GM12878 (cell line): ENCODE data around the gene COX19. TPM values are rescaled to one million over a fixed set of nuclear protein-coding genes. Genes with fewer than 3 reads are reported as not detected.

Experiments
- BRCA1 ChIP-seq: IDR thresholded peaks from 2 replicates; pipeline ENCODE4 v1.6.1; 2011; ENCODE audit warnings: low read depth, low read length, improper control_type of control experiment
- FOXK2 ChIP-seq: fragments of 450-650 bp; IDR thresholded peaks from 2 replicates; pipeline ENCODE4 v1.6.1; 2017; ENCODE audit warnings: mild to moderate bottlenecking, moderate library complexity
- GATAD2B ChIP-seq: fragments of 450-650 bp; conservative IDR thresholded peaks from 2 replicates; pipeline ENCODE4 v1.6.1; 2017; ENCODE audit warnings: low read depth, mild to moderate bottlenecking, moderate library complexity
- KDM1A ChIP-seq: fragments of 200-600 bp; sonication (generic); IDR thresholded peaks from 2 replicates; pipeline ENCODE4 v1.6.1; 2016; ENCODE audit warnings: borderline replicate concordance
- RAD21 ChIP-seq: IDR thresholded peaks from 2 replicates; pipeline ENCODE4 v1.6.1; 2011; ENCODE audit warnings: mild to moderate bottlenecking, low read depth, low read length, moderate library complexity; ENCODE audit not compliant: insufficient read depth
- TARDBP ChIP-seq: IDR thresholded peaks from 2 replicates; pipeline ENCODE4 v1.6.1; 2016; ENCODE audit warnings: borderline replicate concordance
- TCF7 ChIP-seq: IDR thresholded peaks from 2 replicates; pipeline ENCODE4 v1.6.1; 2014; ENCODE audit warnings: antibody characterized with exemption, borderline replicate concordance
- YBX1 ChIP-seq: fragments of 450-650 bp; IDR thresholded peaks from 2 replicates; pipeline ENCODE4 v1.6.1; 2016; ENCODE audit warnings: antibody characterized with exemption
- polyA plus RNA-seq, 11 experiments: library from polyadenylated mRNA; depleted of rRNA in 4 of 11; unstranded in 6 of 11; stranded (reverse) in 5 of 11; fragments of >200 nt; fragmentation: Nextera tagmentation in 4 of 11; fragmentation: Illumina TruSeq in 1 of 11; extraction: Ambion mirVana in 4 of 11; extraction: Trizol in 1 of 11; gene quantifications; 1 replicate in 1 of 11; 2 replicates in 10 of 11; pipeline versions ENCODE4 v1.2.1 to v1.2.3, GENCODE V29; 2011 to 2016; ENCODE audit warnings: inconsistent platforms in 2 of 11, missing spikeins in 2 of 11, low read depth in 1 of 11
- total RNA-seq, 4 experiments: library from RNA; depleted of rRNA in 3 of 4; stranded (reverse); fragments of >200 nt in 3 of 4; fragmentation: Illumina TruSeq in 1 of 4; extraction: Trizol in 1 of 4; gene quantifications; 2 replicates each; pipeline versions ENCODE4 v1.2.1 to v1.2.3, GENCODE V29; 2013 to 2021
- TF ChIP-seq, protein P1 (sequence below): fragments of 450-650 bp; formaldehyde crosslinking; IDR thresholded peaks from 2 replicates; pipeline ENCODE4 v1.5.0; 2022; ENCODE audit warnings: mild to moderate bottlenecking, missing genetic modification characterization

Gene COX19
- total and polyA plus RNA-seq, 10 of the 15 experiments (the other 5 are each of a cell fraction or from before 2014, with no cell fraction given): 3.7 to 17.9 (median 10.8) TPM

DNA sequence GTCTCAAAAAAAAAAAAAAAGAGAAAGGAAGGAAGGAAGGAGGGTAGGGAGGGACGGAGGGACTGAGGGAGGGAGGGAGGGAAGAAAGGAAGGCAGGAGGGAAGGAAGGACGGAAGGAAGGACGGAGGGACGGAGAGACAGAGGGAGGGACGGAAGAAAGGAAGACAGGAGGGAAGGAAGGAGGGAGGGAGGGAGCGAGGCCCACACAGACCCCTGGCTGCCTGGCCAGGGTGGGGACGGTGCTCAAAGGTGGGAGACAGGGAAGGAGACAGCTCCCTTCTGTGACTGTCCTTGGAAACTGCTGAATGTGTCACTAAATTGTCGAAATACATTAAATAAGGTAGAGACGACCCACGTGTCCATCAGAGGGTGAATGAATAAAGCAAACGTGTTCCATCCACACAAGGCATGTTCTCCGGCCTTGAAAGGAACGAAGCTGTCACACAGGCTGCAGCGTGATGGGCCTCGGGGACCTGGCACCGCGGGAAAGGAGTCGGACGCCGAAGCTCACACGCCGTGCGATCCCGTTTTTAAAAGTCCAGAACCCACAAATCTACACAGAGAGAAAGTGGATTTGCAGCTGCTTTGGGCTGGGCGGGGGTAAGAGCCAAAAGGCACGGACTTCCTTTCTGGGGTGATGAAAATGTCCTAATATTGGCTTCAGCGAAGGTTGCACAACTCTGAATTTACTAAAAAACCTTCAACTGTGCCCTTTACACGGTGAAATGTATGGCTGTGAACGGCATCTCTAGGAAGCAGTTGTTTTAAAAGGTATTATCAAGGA, 44.2 kb downstream of the COX19 start (continued):
- TF ChIP-seq, protein P1, sequence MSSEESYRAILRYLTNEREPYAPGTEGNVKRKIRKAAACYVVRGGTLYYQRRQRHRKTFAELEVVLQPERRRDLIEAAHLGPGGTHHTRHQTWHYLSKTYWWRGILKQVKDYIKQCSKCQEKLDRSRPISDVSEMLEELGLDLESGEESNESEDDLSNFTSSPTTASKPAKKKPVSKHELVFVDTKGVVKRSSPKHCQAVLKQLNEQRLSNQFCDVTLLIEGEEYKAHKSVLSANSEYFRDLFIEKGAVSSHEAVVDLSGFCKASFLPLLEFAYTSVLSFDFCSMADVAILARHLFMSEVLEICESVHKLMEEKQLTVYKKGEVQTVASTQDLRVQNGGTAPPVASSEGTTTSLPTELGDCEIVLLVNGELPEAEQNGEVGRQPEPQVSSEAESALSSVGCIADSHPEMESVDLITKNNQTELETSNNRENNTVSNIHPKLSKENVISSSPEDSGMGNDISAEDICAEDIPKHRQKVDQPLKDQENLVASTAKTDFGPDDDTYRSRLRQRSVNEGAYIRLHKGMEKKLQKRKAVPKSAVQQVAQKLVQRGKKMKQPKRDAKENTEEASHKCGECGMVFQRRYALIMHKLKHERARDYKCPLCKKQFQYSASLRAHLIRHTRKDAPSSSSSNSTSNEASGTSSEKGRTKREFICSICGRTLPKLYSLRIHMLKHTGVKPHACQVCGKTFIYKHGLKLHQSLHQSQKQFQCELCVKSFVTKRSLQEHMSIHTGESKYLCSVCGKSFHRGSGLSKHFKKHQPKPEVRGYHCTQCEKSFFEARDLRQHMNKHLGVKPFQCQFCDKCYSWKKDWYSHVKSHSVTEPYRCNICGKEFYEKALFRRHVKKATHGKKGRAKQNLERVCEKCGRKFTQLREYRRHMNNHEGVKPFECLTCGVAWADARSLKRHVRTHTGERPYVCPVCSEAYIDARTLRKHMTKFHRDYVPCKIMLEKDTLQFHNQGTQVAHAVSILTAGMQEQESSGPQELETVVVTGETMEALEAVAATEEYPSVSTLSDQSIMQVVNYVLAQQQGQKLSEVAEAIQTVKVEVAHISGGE (CRISPR knock-in tag): no peak
- no peak for TF ChIP-seq RAD21
- TF ChIP-seq YBX1: no peak
- no peak for TF ChIP-seq KDM1A
- TF ChIP-seq BRCA1: no peak
- no peak for TF ChIP-seq GATAD2B
- no peak for TF ChIP-seq FOXK2
- no peak for TF ChIP-seq TARDBP
- TF ChIP-seq TCF7: no peak
